Natural killer cell (primary cell): ENCODE measurements around the gene CSMD2. TPM values are rescaled to one million over a fixed set of nuclear protein-coding genes. Genes with fewer than 3 reads are reported as not detected.
"Not testable (repeated sequence)": the region's sequence is repeated elsewhere in the genome, so short reads cannot be mapped to it uniquely, and the experiment has no call there.

Experiments
- ATAC-seq, 3 donors: fragments of 150-1000 bp in 2 of 3; fragments of 200-7000 bp in 1 of 3; cut with Tn5 transposase; 1 replicate in 1 of 3; 2 replicates in 2 of 3; pipeline ENCODE4 v1.10.0; 2021; ENCODE audit warnings: mild to moderate bottlenecking in 2 of 3, moderate library complexity in 2 of 3
- DNase-seq, 2 donors: peaks; one replicate each; pipeline versions ENCODE4 v3.0.0 to v3.0.0-alpha.2; 2013 to 2021; ENCODE audit warnings: mixed read lengths in 1 of 2
- H3K27ac ChIP-seq: one replicate; pipeline ENCODE4 v1.5.1; 2013; ENCODE audit warnings: mild to moderate bottlenecking, low read length
- H3K27me3 ChIP-seq: one replicate; pipeline ENCODE4 v1.6.1; 2013; ENCODE audit warnings: low read length; ENCODE audit not compliant: control insufficient read depth, insufficient read depth
- H3K36me3 ChIP-seq: one replicate; pipeline ENCODE4 v1.6.1; 2013; ENCODE audit warnings: low read length; ENCODE audit not compliant: control insufficient read depth, insufficient read depth
- H3K4me1 ChIP-seq: one replicate; pipeline ENCODE4 v1.6.1; 2013; ENCODE audit warnings: low read length; ENCODE audit not compliant: control insufficient read depth, insufficient read depth
- H3K4me3 ChIP-seq: one replicate; pipeline ENCODE4 v1.5.1; 2013; ENCODE audit warnings: low read length
- H3K9me3 ChIP-seq: one replicate; pipeline ENCODE4 v1.6.1; 2013; ENCODE audit warnings: low read length; ENCODE audit not compliant: control insufficient read depth, insufficient read depth
- H3K27ac Mint-ChIP-seq, 2 donors: one replicate each; pipeline ENCODE4 v1.8.0; 2022; ENCODE audit warnings: mild to moderate bottlenecking in 2 of 2, mixed read lengths in 2 of 2, moderate library complexity in 1 of 2
- H3K27me3 Mint-ChIP-seq, 2 donors: one replicate each; pipeline ENCODE4 v1.8.0; 2022; ENCODE audit warnings: low read depth in 2 of 2, mixed read lengths in 2 of 2
- H3K36me3 Mint-ChIP-seq: one replicate; pipeline ENCODE4 v1.8.0; 2022; ENCODE audit warnings: mixed read lengths
- H3K4me1 Mint-ChIP-seq, 2 donors: one replicate each; pipeline ENCODE4 v1.8.0; 2022; ENCODE audit warnings: mixed read lengths in 2 of 2
- H3K4me3 Mint-ChIP-seq: one replicate; pipeline ENCODE4 v1.8.0; 2022; ENCODE audit warnings: mild to moderate bottlenecking, moderate library complexity, mixed read lengths
- H3K9me3 Mint-ChIP-seq, 2 donors: one replicate each; pipeline ENCODE4 v1.8.0; 2022; ENCODE audit warnings: mixed read lengths in 2 of 2
- CTCF ChIP-seq: fragments of 200-600 bp; IDR thresholded peaks from one replicate; pipeline ENCODE4 v1.8.0; 2022; ENCODE audit warnings: antibody characterized with exemption
- WGBS: methylation state at CpG from one replicate; pipeline ENCODE4 v1.1.7; 2013; ENCODE audit warnings: missing lambda C conversion rate; ENCODE audit not compliant: insufficient coverage; 5-methylcytosine and 5-hydroxymethylcytosine counted together
- intact Hi-C: fragments of 100-400 bp; cut with micrococcal nuclease; formaldehyde crosslinking; loops from one replicate; pipeline ENCODE4 v1.14.2; 2022
- total RNA-seq, 4 donors: library from RNA; stranded (reverse); fragments of 120-200 nt in 1 of 4; gene quantifications; one replicate each; pipeline versions ENCODE4 v1.2.3 to v1.2.4, GENCODE V29; 2013 to 2022

Gene CSMD2
- total RNA-seq, 3 donors from 2014 or later (not counting 1 experiment from before 2014, with no cell fraction given), result not detected

DNA sequence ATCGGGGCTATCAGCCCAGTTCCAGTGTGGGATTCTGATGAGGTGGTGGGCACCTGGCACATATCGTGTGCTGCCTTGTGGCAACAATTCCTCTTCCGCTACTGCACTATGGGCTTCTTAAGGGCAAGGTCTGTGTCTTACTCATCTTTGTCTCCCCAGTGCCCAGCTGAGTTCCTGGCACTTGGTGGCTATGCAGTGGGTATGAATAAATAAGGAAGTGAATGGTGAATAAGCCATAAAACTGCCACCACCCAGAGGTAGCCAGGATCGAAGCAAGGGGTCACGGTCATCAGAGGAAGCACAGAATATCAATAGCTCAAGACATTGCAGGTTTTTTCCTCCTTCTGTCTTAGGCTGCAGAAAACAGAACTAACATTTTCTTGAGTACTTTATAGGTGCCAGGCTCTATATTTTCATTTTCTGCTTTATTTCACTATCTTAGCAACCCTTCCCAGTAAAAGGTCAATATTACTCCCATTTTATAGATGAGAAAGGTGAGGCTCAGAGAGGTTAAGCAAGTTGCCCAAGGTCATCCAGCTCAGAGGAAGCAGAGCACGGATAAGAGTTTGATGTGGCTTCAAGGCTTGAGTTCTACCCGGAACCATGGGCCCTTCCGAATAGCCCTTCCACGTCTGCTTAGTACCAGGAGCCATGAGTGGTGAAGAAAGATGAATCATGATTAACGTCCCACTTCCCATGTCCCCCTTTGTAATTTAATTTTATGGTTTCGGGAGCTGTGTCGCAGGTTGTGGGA lies 21.9 kb upstream of the CSMD2 start:
- Mint-ChIP-seq H3K27ac (no peak overlapping the region), H3K4me3 (no peak overlapping the region), H3K9me3 (no peaks in the 10 kb centered on the region), H3K4me1 (no peaks in the 10 kb centered on the region), H3K27me3 (peaks cover 35 to 52% of the 10 kb centered on the region in 2 donors), H3K36me3 (no peaks in the 10 kb centered on the region)
- WGBS, result 76% methylated on average over 12 of the region's 12 CpGs
- no peaks in the 10 kb centered on the region for H3K36me3 ChIP-seq
- no peaks in the 10 kb centered on the region for H3K9me3 ChIP-seq
- no peak overlapping the region for H3K27ac ChIP-seq
- no peak for TF ChIP-seq CTCF
- no peak overlapping the region for H3K4me3 ChIP-seq
- no peaks in the 10 kb centered on the region for H3K4me1 ChIP-seq
- ATAC-seq, result no peak
- intact Hi-C loops, result no loop called here
- no peaks in the 10 kb centered on the region for H3K27me3 ChIP-seq
- DNase-seq, result no peak

- H3K27ac ChIP-seq, H3K9me3 Mint-ChIP-seq, H3K36me3 ChIP-seq, intact Hi-C loops, H3K4me3 ChIP-seq, H3K9me3 ChIP-seq, DNase-seq, ATAC-seq, H3K27me3 ChIP-seq, H3K27ac Mint-ChIP-seq, H3K4me1 Mint-ChIP-seq, H3K36me3 Mint-ChIP-seq, H3K4me3 Mint-ChIP-seq, H3K4me1 ChIP-seq: not testable (repeated sequence)
- 95% methylated on average over 4 of the region's 4 CpGs for WGBS
- H3K27me3 Mint-ChIP-seq, result peaks cover 45 to 61% of the 10 kb centered on the region in 2 donors
These were observed 18.4 kb upstream of the CSMD2 start for GRCh38 chr1:34183381-34183780.

- Mint-ChIP-seq H3K27me3 (peaks cover 50 to 68% of the 10 kb centered on the region in 2 donors), H3K9me3 (no peaks in the 10 kb centered on the region)
These were observed 13.0 kb upstream of the CSMD2 start for GRCh38 chr1:34178072-34178471.

More at GRCh38 chr1:34178072-34178471, 13.0 kb upstream of the CSMD2 start:
- Histone ChIP-seq H3K27me3 (peaks cover 9% of the 10 kb centered on the region), H3K36me3 (no peaks in the 10 kb centered on the region), H3K9me3 (no peaks in the 10 kb centered on the region), H3K27ac (no peak overlapping the region), H3K4me3 (no peak overlapping the region), H3K4me1 (no peaks in the 10 kb centered on the region)
- TF ChIP-seq CTCF, result no peak
- DNase-seq (no peak), ATAC-seq (peak in 1 of 3 donors; percentile 11)
- no peaks in the 10 kb centered on the region for H3K36me3 Mint-ChIP-seq
- intact Hi-C loops, result no loop called here
- WGBS, result 67% methylated on average over 2 of the region's 2 CpGs
- H3K27ac Mint-ChIP-seq, result no peak overlapping the region
- no peak overlapping the region for H3K4me3 Mint-ChIP-seq
- H3K4me1 Mint-ChIP-seq, result no peaks in the 10 kb centered on the region
